Measurements from ENCODE around the gene SEMA3C. TPM values are rescaled to one million over a fixed set of nuclear protein-coding genes. Genes with fewer than 3 reads are reported as not detected.
A peak's percentile ranks its signal among the peaks of the same experiment; 100 is the strongest.

Gene SEMA3C
- total RNA-seq, 1 donor from 2014 or later, result 148 TPM

DNA sequence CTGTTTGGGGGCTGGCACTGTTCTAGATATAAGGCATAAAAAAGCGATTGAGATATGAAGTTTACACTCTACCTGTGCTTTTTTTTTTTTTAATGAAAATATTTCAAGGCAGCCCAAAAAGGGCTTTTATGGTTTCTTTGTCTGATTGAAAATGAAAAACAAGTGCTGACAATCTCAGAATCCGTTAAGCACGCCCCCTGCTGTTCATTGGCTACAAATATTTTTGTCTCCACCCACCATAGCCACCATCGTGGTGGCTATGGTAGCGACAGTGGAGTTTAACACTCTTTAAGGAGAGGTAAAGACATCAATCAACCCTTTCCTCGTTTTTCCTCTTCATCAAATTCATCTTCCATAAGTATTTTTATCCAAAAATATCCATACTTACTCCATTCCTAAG, 186.2 kb downstream of the SEMA3C start:
- Histone ChIP-seq H3K27ac (ENCODE audit: low read depth, low read length) (no peak overlapping the region), H3K79me2 (ENCODE audit: insufficient read depth, low read length) (no peaks in the 10 kb centered on the region), H4K20me1 (ENCODE audit: insufficient read depth, low read length) (no peaks in the 10 kb centered on the region), H3K9ac (ENCODE audit: low read length) (no peak overlapping the region), H3K27me3 (ENCODE audit: insufficient read depth, low read length) (no peaks in the 10 kb centered on the region), H3K4me1 (ENCODE audit: insufficient read depth, low read length) (peaks cover 4% of the 10 kb centered on the region), H2AFZ (ENCODE audit: low read depth, low read length) (no peak overlapping the region), H3K9me3 (ENCODE audit: insufficient read depth, low read depth, low read length) (no peaks in the 10 kb centered on the region), H3K36me3 (ENCODE audit: insufficient read depth, low read length) (no peaks in the 10 kb centered on the region), H3K4me3 (ENCODE audit: insufficient read depth, low read depth, low read length) (no peak overlapping the region), H3K4me2 (ENCODE audit: low read length) (no peak overlapping the region)
- peaks cover 4% of the 10 kb centered on the region for H3K9me3 Mint-ChIP-seq (ENCODE audit: unreplicated experiment)
- H3K36me3 Mint-ChIP-seq (ENCODE audit: low read depth, unreplicated experiment), result no peaks in the 10 kb centered on the region
- FAIRE-seq, result peak; percentile 23
- no peak overlapping the region for H3K4me3 Mint-ChIP-seq (ENCODE audit: unreplicated experiment)
- no peaks in the 10 kb centered on the region for H3K27me3 Mint-ChIP-seq (ENCODE audit: low read depth, unreplicated experiment)
- TF ChIP-seq, protein P1, sequence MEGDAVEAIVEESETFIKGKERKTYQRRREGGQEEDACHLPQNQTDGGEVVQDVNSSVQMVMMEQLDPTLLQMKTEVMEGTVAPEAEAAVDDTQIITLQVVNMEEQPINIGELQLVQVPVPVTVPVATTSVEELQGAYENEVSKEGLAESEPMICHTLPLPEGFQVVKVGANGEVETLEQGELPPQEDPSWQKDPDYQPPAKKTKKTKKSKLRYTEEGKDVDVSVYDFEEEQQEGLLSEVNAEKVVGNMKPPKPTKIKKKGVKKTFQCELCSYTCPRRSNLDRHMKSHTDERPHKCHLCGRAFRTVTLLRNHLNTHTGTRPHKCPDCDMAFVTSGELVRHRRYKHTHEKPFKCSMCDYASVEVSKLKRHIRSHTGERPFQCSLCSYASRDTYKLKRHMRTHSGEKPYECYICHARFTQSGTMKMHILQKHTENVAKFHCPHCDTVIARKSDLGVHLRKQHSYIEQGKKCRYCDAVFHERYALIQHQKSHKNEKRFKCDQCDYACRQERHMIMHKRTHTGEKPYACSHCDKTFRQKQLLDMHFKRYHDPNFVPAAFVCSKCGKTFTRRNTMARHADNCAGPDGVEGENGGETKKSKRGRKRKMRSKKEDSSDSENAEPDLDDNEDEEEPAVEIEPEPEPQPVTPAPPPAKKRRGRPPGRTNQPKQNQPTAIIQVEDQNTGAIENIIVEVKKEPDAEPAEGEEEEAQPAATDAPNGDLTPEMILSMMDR (IDR thresholded peaks at IDR 0.05; ENCODE audit: insufficient read depth, low read depth, low read length), result peak; percentile 9
- no peak for TF ChIP-seq EZH2 (IDR thresholded peaks at IDR 0.05; ENCODE audit: insufficient read depth, low read length)
- no peak overlapping the region for H3K27ac Mint-ChIP-seq (ENCODE audit: unreplicated experiment)
- DNase-seq (ENCODE audit: low read depth), result no peak
- H3K4me1 Mint-ChIP-seq (ENCODE audit: low read depth, unreplicated experiment), result peaks cover 7% of the 10 kb centered on the region

DNA sequence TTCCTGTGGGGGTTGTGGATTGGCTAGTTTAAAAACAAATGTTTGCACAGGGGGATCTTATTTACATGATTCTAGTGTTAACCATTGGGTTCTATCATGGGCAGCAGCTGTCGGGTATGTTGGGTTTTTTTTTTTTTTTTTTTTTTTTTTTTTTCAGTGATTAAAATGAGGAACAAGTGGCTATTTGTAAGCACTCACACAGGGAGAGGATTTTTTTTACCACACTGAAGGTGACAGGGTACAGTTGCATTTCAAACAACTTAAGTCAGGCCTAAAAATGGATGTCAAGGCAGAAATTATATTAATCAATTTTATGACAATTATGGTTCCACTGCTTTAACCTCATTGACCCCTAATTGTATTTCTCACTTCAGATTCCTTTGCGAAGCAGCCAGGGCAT, 187.6 kb downstream of the SEMA3C start:
- TF ChIP-seq EZH2 (IDR thresholded peaks at IDR 0.05; ENCODE audit: insufficient read depth, low read length), result no peak

DNA sequence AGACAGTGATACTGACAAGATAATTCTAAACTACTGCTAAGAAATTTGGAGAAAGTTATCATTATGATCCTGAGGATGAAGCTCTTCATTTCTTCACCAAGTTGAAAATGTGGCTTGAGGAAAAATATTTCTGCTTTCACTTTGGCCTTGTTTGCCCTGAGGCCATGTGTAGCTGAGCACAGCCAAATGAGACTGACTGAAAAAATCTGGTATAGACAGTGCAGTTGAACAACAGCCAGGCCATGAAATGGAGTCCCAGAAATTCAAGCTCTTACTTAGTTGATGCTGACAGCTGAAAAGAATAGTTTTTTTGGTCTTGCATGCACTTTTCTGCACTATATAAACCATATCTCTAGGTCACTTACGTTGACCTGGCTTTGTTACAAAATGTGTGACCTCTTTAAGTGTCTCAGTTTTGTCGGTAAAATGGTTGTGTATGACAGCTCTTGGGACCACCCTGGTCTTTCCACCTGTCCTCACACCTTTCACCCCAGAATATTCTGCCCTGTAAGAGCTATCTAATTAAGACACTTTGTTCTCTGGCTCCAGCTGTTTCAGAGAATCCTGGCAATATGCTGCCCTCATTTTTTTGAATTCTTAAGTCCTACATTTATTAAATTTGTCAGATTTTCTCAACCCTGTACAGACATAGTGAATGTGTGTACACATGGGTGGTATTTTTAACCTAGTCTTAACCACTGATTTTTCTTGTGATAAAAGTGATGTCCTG, 189.1 kb downstream of the SEMA3C start:
- no peak for FAIRE-seq
- no peaks in the 10 kb centered on the region for H4K20me1 ChIP-seq (ENCODE audit: insufficient read depth, low read length)
- peaks cover 5% of the 10 kb centered on the region for H3K4me1 ChIP-seq (ENCODE audit: insufficient read depth, low read length)
- no peaks in the 10 kb centered on the region for H3K9me3 ChIP-seq (ENCODE audit: insufficient read depth, low read depth, low read length)
- no peak overlapping the region for H3K9ac ChIP-seq (ENCODE audit: low read length)
- DNase-seq (ENCODE audit: low read depth), result no peak
- H3K4me3 ChIP-seq (ENCODE audit: insufficient read depth, low read depth, low read length), result no peak overlapping the region
- Mint-ChIP-seq H3K4me1 (ENCODE audit: low read depth, unreplicated experiment) (peaks cover 16% of the 10 kb centered on the region), H3K36me3 (ENCODE audit: low read depth, unreplicated experiment) (no peaks in the 10 kb centered on the region), H3K27me3 (ENCODE audit: low read depth, unreplicated experiment) (no peaks in the 10 kb centered on the region), H3K9me3 (ENCODE audit: unreplicated experiment) (peaks cover under 1% of the 10 kb centered on the region), H3K4me3 (ENCODE audit: unreplicated experiment) (no peak overlapping the region), H3K27ac (ENCODE audit: unreplicated experiment) (no peak overlapping the region)
- no peaks in the 10 kb centered on the region for H3K36me3 ChIP-seq (ENCODE audit: insufficient read depth, low read length)
- H3K4me2 ChIP-seq (ENCODE audit: low read length), result no peak overlapping the region
- TF ChIP-seq, protein P1 (IDR thresholded peaks at IDR 0.05; ENCODE audit: insufficient read depth, low read depth, low read length), result no peak
- no peak for TF ChIP-seq EZH2 (IDR thresholded peaks at IDR 0.05; ENCODE audit: insufficient read depth, low read length)
- H3K27me3 ChIP-seq (ENCODE audit: insufficient read depth, low read length), result no peaks in the 10 kb centered on the region
- no peaks in the 10 kb centered on the region for H3K79me2 ChIP-seq (ENCODE audit: insufficient read depth, low read length)
- H3K27ac ChIP-seq (ENCODE audit: low read depth, low read length), result no peak overlapping the region
- H2AFZ ChIP-seq (ENCODE audit: low read depth, low read length), result no peak overlapping the region

More for the DNA sequence above, 187.6 kb downstream of the SEMA3C start:
- H3K36me3 ChIP-seq (ENCODE audit: insufficient read depth, low read length), result no peaks in the 10 kb centered on the region
- H3K9ac ChIP-seq (ENCODE audit: low read length), result no peak overlapping the region
- FAIRE-seq, result no peak
- H3K9me3 ChIP-seq (ENCODE audit: insufficient read depth, low read depth, low read length), result no peaks in the 10 kb centered on the region
- H3K79me2 ChIP-seq (ENCODE audit: insufficient read depth, low read length), result no peaks in the 10 kb centered on the region
- H3K4me3 ChIP-seq (ENCODE audit: insufficient read depth, low read depth, low read length), result no peak overlapping the region
- peaks cover 1% of the 10 kb centered on the region for H3K4me1 ChIP-seq (ENCODE audit: insufficient read depth, low read length)
- no peaks in the 10 kb centered on the region for H3K27me3 Mint-ChIP-seq (ENCODE audit: low read depth, unreplicated experiment)
- H3K36me3 Mint-ChIP-seq (ENCODE audit: low read depth, unreplicated experiment), result no peaks in the 10 kb centered on the region
- no peak overlapping the region for H3K4me3 Mint-ChIP-seq (ENCODE audit: unreplicated experiment)
- H3K27me3 ChIP-seq (ENCODE audit: insufficient read depth, low read length), result no peaks in the 10 kb centered on the region
- H3K27ac ChIP-seq (ENCODE audit: low read depth, low read length), result no peak overlapping the region
- no peak overlapping the region for H3K4me2 ChIP-seq (ENCODE audit: low read length)
- no peak overlapping the region for H3K27ac Mint-ChIP-seq (ENCODE audit: unreplicated experiment)
- no peak for DNase-seq (ENCODE audit: low read depth)
- H3K9me3 Mint-ChIP-seq (ENCODE audit: unreplicated experiment), result peaks cover 4% of the 10 kb centered on the region
- H4K20me1 ChIP-seq (ENCODE audit: insufficient read depth, low read length), result no peaks in the 10 kb centered on the region
- no peak overlapping the region for H2AFZ ChIP-seq (ENCODE audit: low read depth, low read length)
- peaks cover 5% of the 10 kb centered on the region for H3K4me1 Mint-ChIP-seq (ENCODE audit: low read depth, unreplicated experiment)
